Thoracic aorta (tissue), 2 donors: ENCODE data around the gene INSYN2B. TPM values are rescaled to one million over a fixed set of nuclear protein-coding genes. Genes with fewer than 3 reads are reported as not detected.

Experiments
- ATAC-seq: fragments of 150-250 bp; one replicate; pipeline ENCODE4 v1.8.0; 2017; ENCODE audit warnings: low read depth; ENCODE audit not compliant: insufficient number of reproducible peaks, low FRiP score
- DNase-seq: peaks from one replicate; pipeline ENCODE4 v3.0.0-alpha.2; 2020; ENCODE audit warnings: low spot score
- H3K27ac ChIP-seq, 2 donors: fragments of 200-600 bp; sonication (generic); 1 replicate in 1 of 2; 2 replicates in 1 of 2; pipeline ENCODE4 v1.5.1; 2016; ENCODE audit warnings: mild to moderate bottlenecking in 2 of 2, moderate library complexity in 2 of 2
- H3K27me3 ChIP-seq: fragments of 200-600 bp; sonication (generic); replicated peaks from 2 replicates; pipeline ENCODE4 v1.6.0; 2016; ENCODE audit warnings: mild to moderate bottlenecking; ENCODE audit not compliant: insufficient read depth
- H3K36me3 ChIP-seq: fragments of 200-600 bp; sonication (generic); one replicate; pipeline ENCODE4 v1.5.1; 2016
- H3K4me1 ChIP-seq, 2 donors: fragments of 200-600 bp; sonication (generic); 1 replicate in 1 of 2; 2 replicates in 1 of 2; pipeline versions ENCODE4 v1.5.1 to v1.6.0; 2016; ENCODE audit warnings: low read depth in 2 of 2, mild to moderate bottlenecking in 1 of 2; ENCODE audit not compliant: control insufficient read depth in 1 of 2
- H3K4me3 ChIP-seq: fragments of 200-600 bp; sonication (generic); 2 replicates; pipeline ENCODE4 v1.5.1; 2016; ENCODE audit warnings: mild to moderate bottlenecking
- H3K9me3 ChIP-seq: fragments of 200-600 bp; sonication (generic); 2 replicates; pipeline ENCODE4 v1.5.1; 2016
- CTCF ChIP-seq: fragments of 200-600 bp; sonication (generic); IDR thresholded peaks from one replicate; pipeline ENCODE4 v1.5.1; 2019; ENCODE audit warnings: antibody characterized with exemption
- total RNA-seq, 2 donors: library from RNA; depleted of rRNA; stranded (reverse); fragments of >200 nt; gene quantifications; one replicate each; pipeline versions ENCODE4 v1.1.0 to v1.2.3, GENCODE V29; 2016

The INSYN2B gene
- total RNA-seq, 2 donors from 2014 or later = 1.1 TPM; not detected in 1

DNA sequence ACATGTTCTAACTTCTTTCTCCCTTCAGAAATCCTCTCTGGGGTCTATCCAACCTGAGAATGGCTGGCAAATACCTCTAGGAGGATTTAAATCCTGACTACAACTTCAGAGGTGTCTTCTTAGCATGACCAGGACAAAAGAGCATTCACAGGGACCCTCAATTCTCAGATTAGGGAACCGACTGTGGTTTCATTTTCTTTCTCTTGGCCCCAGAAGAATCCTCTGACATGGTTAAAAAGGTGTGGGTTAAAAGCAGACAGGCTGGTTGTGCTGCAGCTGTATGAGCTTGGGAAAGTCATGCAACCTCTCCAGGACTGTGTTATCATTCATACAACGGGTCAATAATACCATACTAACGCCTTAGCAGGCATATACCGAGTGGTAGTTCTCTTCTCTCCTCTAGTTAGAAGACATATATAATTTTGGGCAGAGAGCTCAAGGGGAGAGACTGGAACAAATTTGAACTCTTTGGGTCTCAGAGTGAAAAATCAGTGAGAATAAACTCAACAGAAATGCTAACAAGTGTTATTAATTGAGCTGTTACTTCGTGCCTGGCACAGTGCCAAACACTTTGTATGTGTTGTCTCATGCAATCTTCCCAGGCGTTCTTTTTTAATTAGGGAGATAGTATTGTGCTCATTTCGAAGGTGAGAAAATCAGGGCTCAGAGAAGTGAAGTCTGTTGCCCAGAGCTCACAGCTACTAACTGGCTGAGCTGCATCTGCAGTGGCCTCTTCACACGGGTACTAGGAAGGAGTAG lies 35.2 kb downstream of the INSYN2B start:
- no peaks in the 10 kb centered on the region for H3K4me1 ChIP-seq
- no peak overlapping the region for H3K4me3 ChIP-seq
- no peak for ATAC-seq
- no peaks in the 10 kb centered on the region for H3K36me3 ChIP-seq
- TF ChIP-seq CTCF = no peak
- no peaks in the 10 kb centered on the region for H3K27me3 ChIP-seq
- H3K27ac ChIP-seq = no peak overlapping the region
- no peak for DNase-seq
- H3K9me3 ChIP-seq = no peaks in the 10 kb centered on the region

DNA sequence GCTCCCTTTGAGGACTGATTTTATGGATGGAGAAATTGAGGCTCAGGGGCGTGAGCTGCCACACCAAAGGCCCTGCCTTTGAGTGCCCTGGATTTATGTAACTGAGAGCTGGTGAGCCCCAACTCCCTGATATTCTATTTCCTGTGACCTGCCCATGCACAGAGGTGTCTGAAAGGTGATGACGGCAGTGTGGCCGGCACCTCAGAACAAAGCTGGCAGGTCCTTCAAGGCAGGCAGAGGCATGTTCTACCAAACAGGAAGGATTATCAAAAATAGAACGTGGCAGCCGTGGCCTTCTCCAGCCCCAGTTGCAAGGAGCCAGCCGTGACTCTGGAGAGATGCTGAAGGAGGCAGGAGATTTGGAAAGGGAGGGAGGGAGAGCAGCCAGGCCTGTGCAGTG lies 36.2 kb downstream of the INSYN2B start:
- no peak for DNase-seq
- no peak for TF ChIP-seq CTCF
- H3K36me3 ChIP-seq = no peaks in the 10 kb centered on the region

DNA sequence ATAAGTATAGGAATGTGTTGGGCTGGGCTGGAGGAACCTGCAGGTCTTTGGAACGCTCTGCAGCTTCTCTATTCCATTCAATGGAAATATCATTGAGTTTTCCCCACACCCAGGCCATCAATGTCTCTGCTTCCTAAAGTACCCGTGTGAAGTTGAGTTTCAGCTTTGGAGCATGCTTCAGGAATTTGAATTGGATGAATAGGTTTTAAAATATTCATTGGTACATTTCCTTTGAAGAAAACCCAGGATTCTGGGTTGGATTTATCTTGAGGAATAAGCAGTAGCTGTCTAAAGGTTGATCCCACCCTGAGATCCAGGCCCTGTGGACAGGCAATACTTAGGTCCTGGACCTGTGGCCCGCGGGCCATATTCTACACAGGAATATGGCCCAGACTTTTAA lies 37.3 kb downstream of the INSYN2B start:
- H3K4me3 ChIP-seq = no peak overlapping the region
- no peaks in the 10 kb centered on the region for H3K9me3 ChIP-seq
- no peaks in the 10 kb centered on the region for H3K27me3 ChIP-seq
- ATAC-seq (no peak), DNase-seq (no peak)
- H3K27ac ChIP-seq = no peak overlapping the region
- no peaks in the 10 kb centered on the region for H3K36me3 ChIP-seq
- H3K4me1 ChIP-seq = no peaks in the 10 kb centered on the region
- TF ChIP-seq CTCF = no peak

More for the DNA sequence above, 36.2 kb downstream of the INSYN2B start:
- no peaks in the 10 kb centered on the region for H3K27me3 ChIP-seq
- no peak overlapping the region for H3K4me3 ChIP-seq
- no peaks in the 10 kb centered on the region for H3K4me1 ChIP-seq
- no peak for ATAC-seq
- no peaks in the 10 kb centered on the region for H3K9me3 ChIP-seq
- no peak overlapping the region for H3K27ac ChIP-seq

DNA sequence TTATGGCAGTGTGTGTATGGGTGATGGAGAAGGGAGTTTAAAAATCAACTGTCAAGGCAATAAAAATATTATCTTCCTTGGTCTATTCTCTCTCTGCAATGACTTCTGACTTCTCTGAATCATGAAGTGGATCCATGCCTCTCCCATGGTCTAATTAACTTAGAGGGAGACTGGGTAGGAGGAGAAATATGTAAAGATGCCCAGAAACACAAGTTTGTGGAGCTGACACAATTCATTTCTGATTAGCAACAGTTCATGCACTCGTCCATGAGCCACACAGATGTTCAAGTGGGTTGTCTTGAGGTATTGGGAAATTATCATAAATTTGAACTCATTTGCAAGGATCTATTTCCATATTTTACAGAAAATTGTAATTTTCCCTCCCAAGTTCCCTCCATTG lies 38.1 kb downstream of the INSYN2B start:
- ATAC-seq (no peak), DNase-seq (no peak)
- H3K4me3 ChIP-seq = no peak overlapping the region
- no peaks in the 10 kb centered on the region for H3K27me3 ChIP-seq
- H3K27ac ChIP-seq = no peak overlapping the region
- TF ChIP-seq CTCF = no peak
- no peaks in the 10 kb centered on the region for H3K36me3 ChIP-seq
- no peaks in the 10 kb centered on the region for H3K9me3 ChIP-seq
- no peaks in the 10 kb centered on the region for H3K4me1 ChIP-seq

DNA sequence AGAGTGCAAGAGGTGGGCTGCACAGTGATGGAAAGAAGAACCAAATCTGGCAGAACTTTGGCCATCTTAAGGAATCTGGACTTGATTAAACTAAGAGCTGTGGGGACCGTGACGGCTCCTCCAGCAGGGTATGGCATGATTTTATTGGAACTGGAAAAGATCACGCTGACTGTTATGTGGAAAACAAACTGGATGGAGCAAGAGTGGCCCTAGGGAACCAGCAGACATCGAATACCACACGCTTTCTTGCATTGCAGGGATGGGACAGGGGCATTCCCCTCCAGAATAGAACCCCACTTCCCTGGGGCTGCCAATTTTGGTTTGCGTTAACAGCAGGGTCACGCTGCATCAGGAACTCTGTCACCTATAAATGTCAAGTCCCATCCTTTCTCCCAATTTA lies 38.8 kb downstream of the INSYN2B start:
- Histone ChIP-seq H3K4me3 (no peak overlapping the region), H3K27me3 (no peaks in the 10 kb centered on the region), H3K36me3 (no peaks in the 10 kb centered on the region), H3K9me3 (no peaks in the 10 kb centered on the region), H3K27ac (no peak overlapping the region), H3K4me1 (no peaks in the 10 kb centered on the region)
- TF ChIP-seq CTCF = no peak
- DNase-seq (no peak), ATAC-seq (no peak)
